Muscle layer of duodenum (tissue), 2 donors: ENCODE data around the gene TNRC6C.
"Not testable (repeated sequence)": the region's sequence is repeated elsewhere in the genome, so short reads cannot be mapped to it uniquely, and the experiment has no call there.

ENCODE experiments used
- H3K27ac ChIP-seq: one replicate; pipeline ENCODE4 v1.7.0; 2013; ENCODE audit warnings: mild to moderate bottlenecking, low read length
- H3K27me3 ChIP-seq: one replicate; pipeline ENCODE4 v1.7.0; 2013; ENCODE audit warnings: low read depth, mild to moderate bottlenecking, control low read depth, low read length
- H3K36me3 ChIP-seq, 2 donors: one replicate each; pipeline ENCODE4 v1.7.0; 2013; ENCODE audit warnings: low read length in 2 of 2, control low read depth in 1 of 2, mild to moderate bottlenecking in 1 of 2; ENCODE audit not compliant: insufficient read depth in 2 of 2, control insufficient read depth in 1 of 2
- H3K4me1 ChIP-seq, 2 donors: one replicate each; pipeline ENCODE4 v1.7.0; 2013; ENCODE audit warnings: low read length in 2 of 2, mild to moderate bottlenecking in 2 of 2, control low read depth in 1 of 2, moderate library complexity in 1 of 2; ENCODE audit not compliant: insufficient read depth in 2 of 2, control insufficient read depth in 1 of 2
- H3K4me3 ChIP-seq, 2 donors: one replicate each; pipeline ENCODE4 v1.7.0; 2013; ENCODE audit warnings: low read length in 2 of 2, low read depth in 1 of 2, mild to moderate bottlenecking in 1 of 2
- H3K9me3 ChIP-seq, 2 donors: one replicate each; pipeline ENCODE4 v1.7.0; 2013; ENCODE audit warnings: low read length in 2 of 2, control low read depth in 1 of 2, mild to moderate bottlenecking in 1 of 2; ENCODE audit not compliant: control insufficient read depth in 1 of 2
- donor health status: healthy.

Gene TNRC6C

DNA sequence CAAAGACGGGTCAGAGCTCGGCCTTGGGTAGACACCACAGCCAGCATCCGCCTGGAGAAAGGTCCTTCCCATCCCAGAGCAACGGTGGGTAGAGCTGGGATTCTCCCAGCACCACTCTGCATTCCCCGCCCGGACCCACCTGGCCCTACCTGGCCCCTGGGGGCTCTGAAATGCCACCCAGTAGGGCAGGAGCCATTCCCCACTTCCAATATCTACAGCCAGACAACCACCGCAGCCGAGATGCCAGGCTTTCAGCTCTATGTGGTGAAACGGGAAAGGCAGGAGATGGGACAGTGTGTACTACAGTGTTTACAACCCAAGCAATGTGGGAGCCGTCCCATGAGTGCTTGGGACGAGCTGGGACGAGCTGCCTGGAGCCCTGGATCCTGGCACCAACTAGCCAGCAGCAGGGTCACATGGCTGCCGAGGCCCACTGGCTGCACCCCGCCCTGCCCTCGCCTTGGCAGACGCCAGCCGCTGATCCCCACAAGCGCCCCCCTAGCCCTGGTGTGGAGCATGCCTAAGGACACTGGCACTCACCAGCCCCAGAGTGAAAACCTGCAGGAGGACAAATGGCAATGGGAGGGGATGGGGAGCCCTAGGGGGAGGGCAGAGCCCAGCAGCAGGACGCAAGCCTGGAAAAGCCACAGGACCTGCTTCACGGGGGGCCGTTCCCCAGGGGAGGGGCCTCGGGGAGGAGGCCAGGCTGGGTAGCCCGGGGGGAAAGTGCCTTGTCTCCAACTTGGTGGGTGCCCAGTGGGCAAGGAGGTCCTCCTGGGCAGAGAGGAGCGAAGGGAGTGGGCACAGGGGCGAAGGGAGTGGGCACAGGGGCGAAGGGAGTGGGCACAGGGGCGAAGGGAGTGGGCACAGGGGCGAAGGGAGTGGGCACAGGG lies 156.6 kb downstream of the TNRC6C start:
- no peak overlapping the region for H3K27ac ChIP-seq
- H3K27me3 ChIP-seq: no peaks in the 10 kb centered on the region
- peaks cover 0 to 14% of the 10 kb centered on the region in 2 donors for H3K36me3 ChIP-seq
- no peak overlapping the region for H3K4me3 ChIP-seq
- no peaks in the 10 kb centered on the region for H3K9me3 ChIP-seq
- H3K4me1 ChIP-seq: peaks cover 0 to 11% of the 10 kb centered on the region in 2 donors

DNA sequence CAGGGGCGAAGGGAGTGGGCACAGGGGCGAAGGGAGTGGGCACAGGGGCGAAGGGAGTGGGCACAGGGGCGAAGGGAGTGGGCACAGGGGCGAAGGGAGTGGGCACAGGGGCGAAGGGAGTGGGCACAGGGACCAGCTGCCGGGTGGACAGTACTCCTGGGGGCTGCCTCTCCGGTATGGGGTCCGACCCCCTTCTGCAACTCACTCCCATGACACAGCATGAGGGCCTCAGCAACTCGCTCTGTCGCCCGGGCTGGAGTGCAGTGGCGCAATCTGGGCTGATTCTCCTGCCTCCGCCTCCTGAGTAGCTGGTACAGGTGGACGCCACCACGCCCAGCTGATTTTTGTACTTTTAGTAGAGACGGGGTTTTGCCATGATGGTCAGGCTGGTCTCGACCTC lies 157.3 kb downstream of the TNRC6C start:
- not testable (repeated sequence) for H3K27me3 ChIP-seq, H3K27ac ChIP-seq, H3K9me3 ChIP-seq, H3K4me3 ChIP-seq
- Histone ChIP-seq H3K4me1 (peaks cover 0 to 11% of the 10 kb centered on the region in 2 donors), H3K36me3 (peaks cover 0 to 12% of the 10 kb centered on the region in 2 donors)

DNA sequence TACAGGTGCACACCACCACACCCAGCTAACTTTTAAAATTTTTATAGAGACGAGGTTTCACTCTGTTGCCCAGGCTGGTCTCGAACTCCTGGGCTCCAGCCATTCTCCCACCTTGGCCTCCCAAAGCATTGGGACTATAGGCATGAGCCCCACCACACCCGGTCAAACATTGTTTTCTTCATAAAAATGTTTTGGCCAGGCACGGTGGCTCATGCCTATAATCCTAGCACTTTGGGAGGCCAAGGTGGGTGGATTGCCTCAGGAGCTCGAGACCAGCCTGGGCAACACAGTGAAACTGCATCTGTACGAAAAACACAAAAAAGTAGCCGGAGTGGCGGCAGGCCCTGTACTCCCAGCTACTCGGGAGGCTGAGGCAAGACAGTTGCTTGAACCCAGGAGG lies 157.9 kb downstream of the TNRC6C start:
- no peak overlapping the region for H3K4me3 ChIP-seq
- H3K36me3 ChIP-seq: peaks cover 0 to 6% of the 10 kb centered on the region in 2 donors
- H3K9me3 ChIP-seq: no peaks in the 10 kb centered on the region

DNA sequence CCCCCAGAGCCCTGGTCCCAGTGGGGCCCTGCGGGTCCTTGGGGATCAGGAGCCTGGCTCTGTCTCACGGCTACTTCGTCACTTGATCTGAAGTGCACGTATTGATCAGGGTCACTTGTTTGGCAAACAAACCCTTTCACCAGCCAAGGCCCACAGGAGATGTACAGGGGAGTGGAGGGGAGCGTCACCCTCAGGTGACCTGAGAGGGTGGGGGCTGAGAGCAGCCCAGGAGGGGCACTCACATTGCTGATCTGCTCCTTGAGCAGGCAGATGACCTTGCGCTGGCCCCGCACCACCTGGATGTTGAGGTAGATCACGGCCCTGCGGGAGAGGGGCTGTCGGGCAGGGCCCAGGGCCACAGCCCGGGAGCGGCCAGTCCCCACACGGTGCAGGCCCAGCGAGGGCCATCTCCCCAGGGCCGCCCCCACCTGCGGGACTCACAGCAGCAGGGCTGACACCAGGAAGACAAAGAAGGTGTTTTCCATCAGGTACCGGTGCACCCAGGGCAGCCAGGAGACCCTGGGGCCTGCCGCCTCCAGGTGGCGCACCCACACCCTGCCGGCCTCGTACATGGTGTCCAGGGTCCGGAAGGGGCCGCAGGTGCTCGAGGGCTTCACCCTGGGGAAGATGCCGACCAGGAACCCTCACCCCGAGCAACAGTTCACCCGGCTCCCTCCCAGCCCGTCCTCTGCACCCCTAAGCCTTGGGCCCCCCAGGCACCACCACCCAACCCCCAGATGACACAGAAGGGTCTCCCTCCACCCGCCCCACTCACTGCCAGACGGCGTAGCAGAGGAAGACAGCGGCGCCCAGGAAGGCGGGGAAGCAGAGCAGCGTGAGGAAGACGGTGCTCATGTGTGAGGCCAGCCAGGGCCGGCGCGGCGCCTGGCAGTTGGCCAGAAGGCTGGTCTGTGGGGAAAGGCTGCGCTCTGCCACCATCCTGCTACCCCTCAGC lies 158.8 kb downstream of the TNRC6C start:
- Histone ChIP-seq H3K27me3 (no peaks in the 10 kb centered on the region), H3K36me3 (peaks cover 0 to 4% of the 10 kb centered on the region in 2 donors), H3K9me3 (no peaks in the 10 kb centered on the region), H3K27ac (no peak overlapping the region), H3K4me1 (peaks cover 0 to 9% of the 10 kb centered on the region in 2 donors), H3K4me3 (no peak overlapping the region)

More for the DNA sequence above, 157.9 kb downstream of the TNRC6C start:
- Histone ChIP-seq H3K27me3 (no peaks in the 10 kb centered on the region), H3K4me1 (peaks cover 0 to 11% of the 10 kb centered on the region in 2 donors), H3K27ac (no peak overlapping the region)

DNA sequence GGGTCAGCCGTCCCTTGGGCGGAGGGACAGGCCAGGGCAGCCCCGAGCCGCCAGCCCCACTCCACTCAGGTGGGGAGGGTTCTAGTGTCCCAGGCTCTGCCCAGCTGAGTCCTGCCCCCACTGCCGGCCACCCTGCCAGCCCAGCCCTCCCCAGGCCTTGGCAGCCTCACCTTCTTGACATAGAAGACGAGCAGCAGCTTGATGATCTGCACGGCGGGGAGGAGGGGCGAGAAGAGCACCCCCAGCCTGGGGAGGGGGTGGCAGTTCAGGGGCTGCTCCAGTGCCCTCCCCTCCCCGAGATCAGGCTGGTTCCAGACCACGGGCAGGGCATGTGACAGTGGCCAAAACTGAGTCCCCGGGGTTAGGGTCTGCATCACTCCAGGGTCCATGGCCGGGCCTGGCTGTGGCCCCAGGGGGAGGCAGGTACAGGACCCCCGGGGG lies 160.3 kb downstream of the TNRC6C start:
- Histone ChIP-seq H3K36me3 (peaks cover 3 to 4% of the 10 kb centered on the region in 2 donors), H3K27ac (no peak overlapping the region), H3K27me3 (no peaks in the 10 kb centered on the region), H3K4me3 (no peak overlapping the region), H3K4me1 (peaks cover 0 to 2% of the 10 kb centered on the region in 2 donors), H3K9me3 (no peaks in the 10 kb centered on the region)

DNA sequence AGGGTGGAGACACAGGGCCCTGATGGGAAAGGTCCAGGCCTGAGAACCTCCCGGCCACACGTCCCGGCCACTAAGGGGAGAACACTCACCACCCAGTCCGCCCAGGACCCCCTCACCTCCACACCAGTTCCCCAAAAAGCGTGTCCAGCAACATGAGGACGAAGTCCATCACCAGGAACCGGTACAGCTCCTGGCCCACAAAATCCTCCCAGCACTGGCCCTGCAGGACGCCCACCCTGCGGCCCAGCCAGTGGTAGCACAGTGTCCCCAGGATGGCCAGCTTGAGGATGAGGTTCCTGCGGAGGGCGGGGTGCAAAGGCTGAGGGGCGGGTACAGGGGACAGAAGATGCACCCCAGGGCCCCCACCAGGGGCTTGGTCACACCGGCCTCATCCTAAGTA lies 162.0 kb downstream of the TNRC6C start:
- peaks cover 0 to 3% of the 10 kb centered on the region in 2 donors for H3K36me3 ChIP-seq
- no peak overlapping the region for H3K27ac ChIP-seq

DNA sequence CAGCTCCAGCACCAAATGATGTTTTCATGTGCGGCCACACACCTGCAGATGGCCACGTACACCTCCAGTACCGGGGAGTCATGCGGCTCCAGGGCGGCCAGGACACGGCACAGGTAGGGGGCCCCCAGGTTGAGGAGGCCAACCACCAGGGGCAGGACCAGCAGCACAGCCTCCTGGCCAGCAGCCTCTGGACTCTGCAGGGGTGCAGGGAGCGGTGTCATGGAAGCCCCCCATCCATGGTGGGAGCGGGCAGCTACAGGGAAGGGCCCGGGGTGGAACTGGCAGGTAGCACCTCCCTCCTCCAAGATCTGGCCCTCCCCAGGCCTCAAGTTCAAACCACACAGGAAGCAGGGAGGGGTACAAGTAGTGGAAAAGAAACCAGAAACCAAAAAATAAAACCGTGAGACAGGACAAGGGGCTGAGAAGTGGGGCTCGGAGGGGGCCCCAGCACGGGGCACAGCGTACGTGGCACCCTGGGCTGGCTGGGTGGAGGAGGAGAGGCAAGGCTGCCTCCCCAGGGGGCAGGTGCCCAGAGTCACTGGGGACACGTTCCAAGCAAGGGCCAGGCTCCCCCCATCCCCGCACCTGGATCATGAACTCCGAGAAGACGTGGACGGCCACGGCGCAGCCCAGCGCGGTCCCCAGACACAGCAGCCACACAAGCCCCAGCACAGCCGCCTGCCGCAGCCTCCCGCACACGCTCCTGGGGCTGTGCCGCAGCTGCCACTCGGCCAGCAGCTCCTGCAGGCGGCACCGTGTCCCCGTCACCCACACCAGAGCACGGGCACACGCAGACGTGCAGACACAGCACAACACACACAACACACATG lies 162.7 kb downstream of the TNRC6C start:
- Histone ChIP-seq H3K9me3 (no peaks in the 10 kb centered on the region), H3K27me3 (no peaks in the 10 kb centered on the region), H3K36me3 (peaks cover 0 to 3% of the 10 kb centered on the region in 2 donors), H3K4me3 (no peak overlapping the region), H3K27ac (no peak overlapping the region), H3K4me1 (peaks cover 0 to 18% of the 10 kb centered on the region in 2 donors)

More for the DNA sequence above, 162.0 kb downstream of the TNRC6C start:
- peaks cover 0 to 12% of the 10 kb centered on the region in 2 donors for H3K4me1 ChIP-seq
- no peaks in the 10 kb centered on the region for H3K9me3 ChIP-seq
- no peaks in the 10 kb centered on the region for H3K27me3 ChIP-seq
- no peak overlapping the region for H3K4me3 ChIP-seq

DNA sequence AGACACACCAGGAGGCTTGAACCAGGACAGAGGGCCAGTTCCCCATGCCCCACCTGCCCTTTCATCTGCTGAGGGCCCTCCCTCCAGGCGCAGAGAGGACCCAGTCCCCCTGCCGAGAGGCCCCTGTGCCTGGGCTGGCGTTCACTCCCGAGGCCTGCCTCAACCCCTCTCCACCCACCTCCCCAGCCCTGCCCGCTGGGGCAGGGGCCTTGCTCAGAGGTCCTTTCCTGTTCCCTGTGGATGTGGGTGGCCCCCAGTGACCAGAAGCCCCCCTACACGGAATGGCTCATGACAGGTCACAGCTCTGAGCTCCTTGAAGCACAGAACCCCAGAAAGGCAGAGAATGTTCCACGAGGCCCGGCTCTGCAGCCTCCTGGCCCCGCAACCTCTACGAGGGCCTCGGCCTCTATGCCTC lies 163.3 kb downstream of the TNRC6C start:
- no peaks in the 10 kb centered on the region for H3K9me3 ChIP-seq
- no peaks in the 10 kb centered on the region for H3K27me3 ChIP-seq
- H3K4me3 ChIP-seq: no peak overlapping the region
- peaks cover 0 to 3% of the 10 kb centered on the region in 2 donors for H3K36me3 ChIP-seq
- H3K27ac ChIP-seq: no peak overlapping the region
- peaks cover under 1 to 25% of the 10 kb centered on the region in 2 donors for H3K4me1 ChIP-seq

DNA sequence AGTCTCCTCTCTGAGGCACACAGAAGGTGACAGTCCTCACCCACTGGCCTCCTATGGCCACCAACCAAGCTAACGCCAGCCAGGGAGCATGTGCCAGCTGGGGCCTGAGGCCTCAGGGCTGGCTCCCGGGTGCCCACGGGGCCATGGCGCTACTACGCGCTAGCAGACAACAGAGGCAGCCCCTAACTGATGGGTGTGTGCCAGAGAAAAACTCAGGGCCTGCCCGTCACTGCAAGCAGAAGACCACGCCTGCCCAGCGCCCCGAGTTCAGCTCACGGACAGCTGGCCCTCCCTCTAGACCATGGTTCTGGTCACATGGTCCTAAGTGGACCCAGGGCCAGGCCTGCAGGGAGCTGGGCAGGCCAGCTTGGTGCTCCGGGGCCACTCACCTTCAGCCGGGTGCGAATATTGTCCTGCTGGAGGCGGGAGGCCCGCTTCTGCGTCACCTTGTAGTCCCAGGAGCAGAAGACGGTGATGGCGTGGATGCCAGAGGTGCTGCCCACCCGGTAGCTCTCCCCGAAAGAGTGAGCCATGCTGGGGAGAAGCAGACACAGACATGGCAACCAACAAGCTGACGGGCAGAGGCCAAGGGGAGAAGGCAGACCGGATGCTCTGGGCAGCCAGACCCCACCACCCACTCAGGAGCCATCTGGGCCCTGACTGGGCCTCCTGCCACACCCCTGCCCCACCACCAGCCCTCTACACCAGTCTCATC lies 163.9 kb downstream of the TNRC6C start:
- no peaks in the 10 kb centered on the region for H3K9me3 ChIP-seq
- peaks cover 0 to 3% of the 10 kb centered on the region in 2 donors for H3K36me3 ChIP-seq
- no peak overlapping the region for H3K4me3 ChIP-seq
- H3K4me1 ChIP-seq: peaks cover 6 to 30% of the 10 kb centered on the region in 2 donors
- H3K27me3 ChIP-seq: no peaks in the 10 kb centered on the region
- H3K27ac ChIP-seq: no peak overlapping the region

DNA sequence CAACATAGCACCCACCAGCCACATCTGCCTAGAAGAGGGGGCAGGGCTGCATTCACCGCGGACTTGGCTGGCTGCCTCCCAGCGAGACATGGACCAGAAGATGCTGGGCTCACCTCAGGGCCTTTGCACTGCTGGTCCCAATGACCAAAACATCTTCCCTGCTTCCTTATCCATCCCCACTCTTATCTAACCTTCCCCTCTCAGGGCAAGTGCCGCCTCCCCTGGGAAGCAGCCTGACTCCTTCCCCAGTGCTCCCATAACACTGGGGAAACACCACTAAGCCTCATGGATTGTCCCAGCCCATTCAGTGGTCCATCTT lies 164.4 kb downstream of the TNRC6C start:
- Histone ChIP-seq H3K4me3 (no peak overlapping the region), H3K9me3 (no peaks in the 10 kb centered on the region), H3K4me1 (peaks cover 6 to 34% of the 10 kb centered on the region in 2 donors), H3K27ac (no peak overlapping the region), H3K36me3 (peaks cover 0 to 3% of the 10 kb centered on the region in 2 donors), H3K27me3 (no peaks in the 10 kb centered on the region)
